Sigmoid colon (tissue), 7 donors: ENCODE data around the gene KCTD20. TPM values are rescaled to one million over a fixed set of nuclear protein-coding genes. Genes with fewer than 3 reads are reported as not detected.

Source experiments
- DNase-seq: peaks from one replicate; pipeline ENCODE4 v3.0.0-alpha.2; 2019
- H3K27ac ChIP-seq, 4 donors: fragments of 200-600 bp; sonication (generic); one replicate each; pipeline ENCODE4 v1.5.1; 2016 to 2019; ENCODE audit warnings: mild to moderate bottlenecking in 1 of 4
- H3K27me3 ChIP-seq, 3 donors: fragments of 200-600 bp; sonication (generic); one replicate each; pipeline ENCODE4 v1.5.1; 2019; ENCODE audit warnings: mild to moderate bottlenecking in 1 of 3
- H3K36me3 ChIP-seq, 4 donors: fragments of 200-600 bp; sonication (generic); one replicate each; pipeline ENCODE4 v1.5.1; 2016 to 2019
- H3K4me1 ChIP-seq, 4 donors: fragments of 200-600 bp; sonication (generic); one replicate each; pipeline ENCODE4 v1.5.1; 2017 to 2019
- H3K4me3 ChIP-seq, 4 donors: fragments of 200-600 bp; sonication (generic); one replicate each; pipeline ENCODE4 v1.5.1; 2017 to 2019; ENCODE audit warnings: mild to moderate bottlenecking in 2 of 4, moderate library complexity in 1 of 4
- H3K9me3 ChIP-seq, 4 donors: fragments of 200-600 bp in 3 of 4; sonication (generic) in 3 of 4; one replicate each; pipeline versions ENCODE4 v1.5.1 to v1.6.1; 2013 to 2019
- CTCF ChIP-seq, 4 experiments: fragments of 450-650 bp in 3 of 4; fragments of 200-600 bp in 1 of 4; IDR thresholded peaks; one replicate each; pipeline ENCODE4 v1.5.1; 2016 to 2019; ENCODE audit warnings: antibody characterized with exemption in 4 of 4, mild to moderate bottlenecking in 3 of 4, moderate library complexity in 2 of 4
- EP300 ChIP-seq, 4 donors: sonication (generic); formaldehyde crosslinking; IDR thresholded peaks; one replicate each; pipeline ENCODE4 v1.6.1; 2017; ENCODE audit warnings: antibody characterized with exemption in 4 of 4
- POLR2A ChIP-seq, 2 donors: fragments of 450-650 bp; IDR thresholded peaks; one replicate each; pipeline ENCODE4 v1.6.1; 2016; ENCODE audit warnings: antibody characterized with exemption in 2 of 2, mild to moderate bottlenecking in 2 of 2, moderate library complexity in 2 of 2
- POLR2AphosphoS5 ChIP-seq, 4 donors: sonication (generic); formaldehyde crosslinking; IDR thresholded peaks; one replicate each; pipeline ENCODE4 v1.6.1; 2017; ENCODE audit warnings: antibody characterized with exemption in 4 of 4
- WGBS, 2 donors: extraction: QIAGEN DNeasy Blood & Tissue Kit; methylation state at CpG; one replicate each; pipeline ENCODE4 v1.1.7; 2013; 5-methylcytosine and 5-hydroxymethylcytosine counted together
- intact Hi-C: fragments of 100-400 bp; cut with DNase I; formaldehyde crosslinking; loops from one replicate; pipeline ENCODE4 v1.15.1; 2023
- polyA plus RNA-seq, 3 donors: library from polyadenylated mRNA; stranded (reverse); fragments of 200-250 nt; gene quantifications; one replicate each; pipeline ENCODE4 v1.2.3, GENCODE V29; 2013
- total RNA-seq, 4 donors: library from RNA; depleted of rRNA; stranded (reverse); fragments of >200 nt; gene quantifications; one replicate each; pipeline ENCODE4 v1.1.0, GENCODE V29; 2016
- donor health status: healthy with polysubstance abuse.
- donor health status: Bipolar disorder and iron deficiency.
- donor health status: healthy.

Gene KCTD20
- total and polyA plus RNA-seq, 7 donors = 12.0 to 71.3 (median 48.5) TPM

- 88 to 90% methylated on average over 4 of the region's 4 CpGs for WGBS, 2 donors
- H3K27ac ChIP-seq = no peak overlapping the region
These were observed 46.6 kb downstream of the KCTD20 start for GRCh38 chr6:36489426-36489825.

GRCh38 chr6:36491378-36491965 is 48.7 kb downstream of the KCTD20 start:
- no peak overlapping the region for H3K4me3 ChIP-seq
- DNase-seq = no peak
- intact Hi-C loops = no loop called here
- 95% methylated on average over 7 of the region's 7 CpGs for WGBS, 2 donors
- H3K27ac ChIP-seq = no peak overlapping the region
- H3K4me1 ChIP-seq = peaks cover 0 to 27% (median 10%) of the 10 kb centered on the region in 4 donors
- H3K27me3 ChIP-seq = no peaks in the 10 kb centered on the region
- no peak for TF ChIP-seq POLR2A (IDR thresholded peaks at IDR 0.05)
- H3K9me3 ChIP-seq = no peaks in the 10 kb centered on the region
- peaks cover 10 to 53% (median 15%) of the 10 kb centered on the region in 4 donors for H3K36me3 ChIP-seq

More at GRCh38 chr6:36489426-36489825, 46.6 kb downstream of the KCTD20 start:
- H3K4me3 ChIP-seq = no peak overlapping the region
- no peaks in the 10 kb centered on the region for H3K27me3 ChIP-seq
- peaks cover 0 to 27% (median 10%) of the 10 kb centered on the region in 4 donors for H3K4me1 ChIP-seq
- no peak for DNase-seq
- TF ChIP-seq POLR2AphosphoS5 (IDR thresholded peaks at IDR 0.05) (no peak), EP300 (IDR thresholded peaks at IDR 0.05) (no peak), CTCF (IDR thresholded peaks at IDR 0.05) (no peak), POLR2A (IDR thresholded peaks at IDR 0.05) (no peak)
- intact Hi-C loops = no loop called here
- peaks cover under 1 to 53% (median 6%) of the 10 kb centered on the region in 4 donors for H3K36me3 ChIP-seq
- H3K9me3 ChIP-seq = no peaks in the 10 kb centered on the region

- peaks cover 0 to 27% (median 10%) of the 10 kb centered on the region in 4 donors for H3K4me1 ChIP-seq
- no peak overlapping the region for H3K27ac ChIP-seq
- intact Hi-C loops = no loop called here
- H3K4me3 ChIP-seq = no peak overlapping the region
- DNase-seq = no peak
- no peak for TF ChIP-seq POLR2AphosphoS5 (IDR thresholded peaks at IDR 0.05)
- no peak for TF ChIP-seq CTCF (IDR thresholded peaks at IDR 0.05)
- no peak for TF ChIP-seq EP300 (IDR thresholded peaks at IDR 0.05)
- TF ChIP-seq POLR2A (IDR thresholded peaks at IDR 0.05) = no peak
- H3K27me3 ChIP-seq = no peaks in the 10 kb centered on the region
- 91 to 94% methylated on average over 4 of the region's 4 CpGs for WGBS, 2 donors
- peaks cover 10 to 53% (median 17%) of the 10 kb centered on the region in 4 donors for H3K36me3 ChIP-seq
- H3K9me3 ChIP-seq = no peaks in the 10 kb centered on the region
These were observed 49.3 kb downstream of the KCTD20 start for GRCh38 chr6:36492092-36492491.

- intact Hi-C loops = no loop called here
- H3K36me3 ChIP-seq = peaks cover 10 to 57% (median 23%) of the 10 kb centered on the region in 4 donors
- H3K9me3 ChIP-seq = no peaks in the 10 kb centered on the region
- H3K27me3 ChIP-seq = no peaks in the 10 kb centered on the region
- H3K4me1 ChIP-seq = peaks cover 0 to 21% (median 7%) of the 10 kb centered on the region in 4 donors
- DNase-seq = no peak
- no peak overlapping the region for H3K4me3 ChIP-seq
- 85 to 87% methylated on average over 1 of the region's 1 CpG for WGBS, 2 donors
- TF ChIP-seq CTCF (IDR thresholded peaks at IDR 0.05) = no peak
- no peak for TF ChIP-seq EP300 (IDR thresholded peaks at IDR 0.05)
- no peak for TF ChIP-seq POLR2A (IDR thresholded peaks at IDR 0.05)
- TF ChIP-seq POLR2AphosphoS5 (IDR thresholded peaks at IDR 0.05) = no peak
- H3K27ac ChIP-seq = no peak overlapping the region
These were observed 49.8 kb downstream of the KCTD20 start for GRCh38 chr6:36492621-36493020.

GRCh38 chr6:36493319-36493718 is 50.5 kb downstream of the KCTD20 start:
- no peak for DNase-seq
- TF ChIP-seq POLR2A (IDR thresholded peaks at IDR 0.05) (no peak), POLR2AphosphoS5 (IDR thresholded peaks at IDR 0.05) (no peak), CTCF (IDR thresholded peaks at IDR 0.05) (no peak), EP300 (IDR thresholded peaks at IDR 0.05) (no peak)
- H3K9me3 ChIP-seq = no peaks in the 10 kb centered on the region
- peaks cover 10 to 64% (median 24%) of the 10 kb centered on the region in 4 donors for H3K36me3 ChIP-seq
- WGBS, 2 donors = 78 to 87% methylated on average over 6 of the region's 6 CpGs
- H3K4me3 ChIP-seq = no peak overlapping the region
- H3K27me3 ChIP-seq = no peaks in the 10 kb centered on the region
- peaks cover 0 to 14% (median 2%) of the 10 kb centered on the region in 4 donors for H3K4me1 ChIP-seq
- intact Hi-C loops = no loop called here
- H3K27ac ChIP-seq = peak overlapping the region in 1 of 4 donors; percentile 9
